HG02571 (cell line): ENCODE results near the gene ANKS1B.
"Not testable (repeated sequence)": the region's sequence is repeated elsewhere in the genome, so short reads cannot be mapped to it uniquely, and the experiment has no call there.

Experiments
- ATAC-seq: cut with Tn5 transposase; IDR thresholded peaks from one replicate; pipeline ENCODE4 v1.9.1; 2021; ENCODE audit warnings: mild to moderate bottlenecking, moderate library complexity; ENCODE audit not compliant: unreplicated experiment

ANKS1B gene

DNA sequence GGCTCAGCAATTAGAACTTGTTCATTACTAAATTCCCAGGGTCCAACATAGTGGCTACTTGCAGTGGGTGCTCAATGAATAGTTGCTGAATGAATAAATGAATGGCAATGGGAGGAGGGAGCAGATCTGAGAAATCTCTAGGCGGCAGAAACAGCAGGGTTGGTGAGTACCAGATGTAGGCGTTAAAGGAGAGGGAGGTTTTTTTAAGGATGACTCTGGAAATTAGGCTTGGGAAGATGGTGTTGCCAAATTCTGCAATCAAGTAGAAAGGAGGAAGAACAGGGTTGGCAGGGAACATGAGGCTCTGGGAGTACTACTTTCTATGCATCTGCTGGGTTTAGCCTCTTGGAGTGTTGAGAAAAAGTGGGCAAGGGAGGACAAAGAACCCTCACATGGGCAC lies 1132.6 kb downstream of the ANKS1B start:
- no peak for ATAC-seq

DNA sequence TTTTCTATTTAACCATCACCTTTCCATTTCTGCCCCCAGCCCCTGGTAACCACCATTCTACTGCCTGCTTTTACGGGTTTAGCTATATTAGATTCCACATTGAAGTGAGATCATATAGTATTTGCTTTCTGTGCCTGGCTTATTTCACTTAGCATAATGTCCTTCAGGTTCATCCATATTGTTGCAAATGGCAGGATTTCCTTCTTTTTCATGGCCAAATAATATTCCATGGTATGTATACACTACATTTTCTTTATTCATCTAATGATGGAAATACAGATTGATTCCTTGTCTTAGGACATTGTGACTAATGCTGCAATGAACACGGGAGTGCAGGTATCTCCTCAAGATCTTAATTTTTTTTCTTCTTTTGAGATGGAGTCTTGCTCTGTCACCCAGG lies 1137.5 kb downstream of the ANKS1B start:
- no peak for ATAC-seq

DNA sequence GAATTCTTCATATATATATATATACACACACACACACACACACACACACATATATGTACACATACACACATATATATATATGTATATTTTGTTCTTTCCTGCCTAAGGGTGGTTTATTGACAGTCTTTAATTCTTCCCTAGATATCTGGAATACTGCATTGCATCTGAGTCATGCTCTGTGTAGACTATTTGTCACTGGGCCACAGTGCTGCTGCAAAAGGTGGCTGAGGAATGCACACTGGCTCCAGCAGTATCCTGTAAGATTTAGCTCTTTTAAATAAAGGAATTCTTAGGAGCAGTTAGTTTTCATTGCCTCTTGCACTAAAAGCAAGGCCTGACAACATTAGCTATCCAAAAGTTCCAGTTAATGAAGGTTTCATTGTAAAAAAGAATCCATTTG lies 1138.8 kb downstream of the ANKS1B start:
- no peak for ATAC-seq

DNA sequence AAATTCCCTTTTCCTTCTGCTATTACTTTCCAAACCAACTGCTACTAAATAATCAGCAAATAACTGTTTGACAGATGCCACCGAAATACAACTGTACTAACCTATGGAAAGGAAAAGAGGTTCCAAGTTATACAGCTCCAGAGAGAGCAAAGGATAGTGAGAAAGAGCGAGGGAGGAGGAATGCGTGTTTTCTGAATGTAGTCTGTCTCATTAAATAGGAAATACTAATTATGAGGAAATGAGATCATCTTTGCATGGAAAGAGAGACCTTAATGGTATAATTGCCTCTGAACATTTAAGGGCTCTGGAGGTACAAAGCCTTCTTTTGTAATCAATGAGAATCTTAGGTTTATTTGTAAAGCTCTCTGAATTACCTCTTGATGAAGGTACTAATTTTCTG lies 1144.4 kb downstream of the ANKS1B start:
- no peak for ATAC-seq

DNA sequence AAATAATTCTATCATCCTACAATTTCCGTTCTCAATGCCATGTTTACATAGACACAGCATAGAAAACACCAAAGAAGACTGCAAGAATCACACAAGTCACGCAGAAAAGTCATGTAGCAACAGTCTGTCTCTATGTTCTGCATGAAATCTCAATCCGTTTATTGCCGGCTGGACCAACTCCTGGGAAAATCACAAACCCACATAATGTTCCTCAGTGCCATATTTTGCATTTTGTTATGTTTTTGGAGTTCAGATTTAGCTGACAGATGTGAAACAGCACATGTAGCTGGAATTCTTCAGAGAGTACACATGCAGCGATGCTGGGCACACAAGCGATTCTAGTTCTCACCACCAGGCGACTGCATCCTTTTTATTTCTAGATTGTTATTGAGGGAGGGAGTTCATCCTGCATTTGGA lies 1146.5 kb downstream of the ANKS1B start:
- no peak for ATAC-seq

DNA sequence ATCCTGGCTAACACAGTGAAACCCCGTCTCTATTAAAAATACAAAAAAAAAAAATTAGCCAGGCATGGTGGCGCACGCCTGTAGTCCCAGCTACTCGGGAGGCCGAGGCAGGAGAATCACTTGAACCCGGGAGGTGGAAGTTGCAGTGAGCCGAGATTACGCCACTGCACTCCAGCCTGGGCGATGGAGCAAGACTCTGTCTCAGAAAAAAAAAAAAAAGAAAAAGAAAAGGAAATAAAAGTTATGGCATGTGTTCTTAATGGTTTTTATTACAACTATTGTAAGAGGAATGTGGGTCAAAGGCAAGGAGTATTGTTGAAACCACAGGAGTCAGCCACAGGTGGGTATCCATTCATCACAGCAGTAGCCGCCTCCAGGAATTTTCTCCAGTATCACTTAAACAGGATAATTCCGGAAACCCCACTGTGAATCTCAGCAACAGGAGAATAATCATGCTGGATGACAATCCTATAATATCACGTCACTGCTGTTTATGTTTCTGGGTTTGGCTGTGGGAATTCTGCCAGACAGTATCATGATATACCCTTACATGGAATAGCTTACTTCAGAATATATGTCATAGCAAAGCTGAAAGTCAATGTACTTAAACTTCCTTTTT lies 1147.5 kb downstream of the ANKS1B start:
- ATAC-seq: not testable (repeated sequence)

DNA sequence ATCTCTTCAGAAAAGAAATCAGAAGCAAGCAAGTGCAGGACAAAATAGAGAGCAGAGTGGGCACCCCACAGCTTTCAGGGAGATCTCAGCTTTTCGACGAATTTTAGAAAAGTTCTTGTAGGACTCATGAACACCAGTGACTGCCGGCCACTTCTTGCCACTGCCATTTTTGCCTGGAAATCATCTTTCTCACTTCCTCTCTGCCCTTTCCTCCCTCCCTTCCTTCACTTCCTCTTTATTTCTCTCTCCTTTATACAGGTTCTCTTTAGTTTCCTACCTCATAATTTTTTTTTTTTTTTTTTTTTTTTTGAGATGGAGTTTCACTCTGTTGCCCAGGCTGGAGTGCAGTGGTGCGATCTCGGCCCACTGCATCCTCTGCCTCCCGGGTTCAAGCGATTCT lies 1154.1 kb downstream of the ANKS1B start:
- ATAC-seq: no peak

DNA sequence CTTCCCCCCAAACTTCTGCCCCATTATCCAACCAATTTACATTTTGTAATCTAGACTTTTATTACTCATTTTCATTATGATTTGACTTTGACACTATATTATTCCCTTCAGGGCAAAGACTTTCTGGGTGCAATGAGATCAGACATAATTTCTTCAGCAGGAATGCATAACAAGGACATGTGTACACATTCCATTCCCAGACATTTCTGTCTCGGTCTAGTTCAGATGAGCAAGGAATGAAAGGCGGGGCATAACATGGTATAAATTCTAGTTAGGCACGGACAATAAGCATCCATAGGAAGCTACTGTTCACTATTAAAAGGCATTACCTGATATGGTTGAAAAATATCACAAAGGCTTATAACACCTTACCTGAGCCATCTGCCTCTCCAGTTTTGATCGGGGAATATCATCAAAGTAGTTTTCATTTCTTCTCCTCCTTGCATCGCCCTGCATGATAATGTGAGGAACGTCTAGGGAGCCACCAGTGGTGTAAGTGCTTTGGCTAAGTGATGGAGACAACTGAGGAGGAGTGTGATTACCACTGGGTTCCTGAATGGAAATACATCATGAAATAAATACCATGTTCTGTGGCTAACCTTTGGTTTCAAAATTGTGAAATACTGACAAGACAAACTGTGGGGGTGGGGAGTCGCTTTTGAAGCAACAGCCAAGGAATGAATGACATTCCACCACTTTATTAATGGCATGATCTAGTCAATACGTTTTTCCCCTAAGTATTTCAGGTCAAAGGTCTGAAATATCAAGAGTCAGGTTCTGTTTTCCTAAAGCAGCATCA lies 1155.7 kb downstream of the ANKS1B start:
- no peak for ATAC-seq

DNA sequence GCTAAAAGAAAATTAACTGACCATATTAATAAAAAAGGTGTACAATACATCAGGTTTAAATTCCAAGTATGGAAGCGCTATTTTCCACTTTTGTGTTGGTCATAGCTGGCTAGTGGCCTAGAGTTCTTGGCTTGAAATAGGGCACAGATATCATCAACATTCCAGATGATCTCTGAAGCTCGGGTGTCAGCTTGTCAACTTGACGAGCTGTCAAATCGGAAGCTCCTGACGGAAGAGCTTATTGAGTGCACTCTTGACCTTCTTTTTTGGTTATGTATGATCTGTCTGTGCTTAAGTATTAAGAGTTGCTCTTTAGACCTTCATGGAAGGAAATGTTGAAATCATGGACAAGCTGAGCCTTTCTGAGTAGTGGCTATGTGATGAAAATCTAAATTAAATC lies 1161.7 kb downstream of the ANKS1B start:
- no peak for ATAC-seq

DNA sequence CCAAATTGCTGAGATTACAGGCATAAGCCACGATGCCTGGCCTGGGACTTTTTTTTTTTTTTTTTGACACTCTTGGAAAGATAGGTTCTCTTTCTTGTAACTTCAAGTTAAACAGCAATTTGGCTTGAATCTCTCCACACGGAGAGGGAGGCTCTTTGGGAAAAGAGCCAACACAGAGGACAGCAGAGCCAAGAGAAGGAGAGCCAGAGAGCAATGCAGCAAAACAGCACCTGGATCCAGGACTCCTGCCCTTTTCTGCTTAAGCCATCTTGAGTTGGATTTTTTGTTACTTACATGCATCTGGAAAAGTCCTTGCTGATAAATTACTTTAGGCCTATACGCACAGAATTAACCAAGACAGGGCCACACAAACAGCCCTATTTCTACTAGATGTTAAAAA lies 1162.9 kb downstream of the ANKS1B start:
- no peak for ATAC-seq

DNA sequence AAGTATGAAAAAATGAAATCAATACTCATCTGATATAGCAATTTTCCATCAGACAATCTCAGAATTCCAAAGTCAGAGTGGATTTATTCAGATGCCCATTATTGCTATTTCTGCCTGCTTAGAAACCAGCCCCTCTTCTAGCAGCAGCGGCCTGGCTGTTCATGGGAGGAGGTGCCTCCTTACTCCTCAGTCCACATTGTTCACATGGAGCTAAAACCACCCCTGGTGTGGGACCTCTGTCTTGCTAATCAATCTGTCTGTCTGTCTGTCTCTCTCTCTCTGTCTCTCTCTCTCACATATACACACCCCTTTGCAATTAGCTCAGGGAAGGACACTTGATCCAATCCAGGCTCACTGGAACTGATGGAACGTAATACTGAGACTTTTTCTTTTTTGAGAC lies 1163.5 kb downstream of the ANKS1B start:
- no peak for ATAC-seq

DNA sequence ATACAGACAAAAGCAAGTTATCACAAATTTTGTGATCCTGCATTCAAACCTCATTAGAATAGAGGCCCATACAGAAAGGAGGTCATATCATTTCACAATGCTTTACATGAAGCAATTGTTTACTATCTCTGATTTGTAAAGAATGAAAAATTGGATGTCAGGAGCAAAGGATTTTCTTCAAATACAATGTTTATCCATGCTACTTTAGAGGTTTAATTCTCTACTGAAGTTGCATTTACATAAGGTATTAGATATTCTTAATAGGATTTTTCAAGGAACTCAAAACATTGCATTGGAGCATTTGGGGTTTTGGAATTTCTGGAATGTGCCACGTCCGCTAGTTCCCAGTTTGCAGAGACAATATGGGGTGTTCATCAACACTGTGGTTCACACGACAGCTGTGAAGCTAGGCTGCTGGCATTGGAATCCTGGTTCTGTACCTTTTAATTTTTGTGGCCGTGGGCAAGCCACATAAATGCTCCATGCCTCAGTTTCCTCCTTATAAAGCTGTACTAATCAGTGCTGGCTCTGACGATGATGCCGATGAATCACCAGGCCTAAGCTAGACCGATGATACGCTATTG lies 1164.8 kb downstream of the ANKS1B start:
- ATAC-seq: no peak

DNA sequence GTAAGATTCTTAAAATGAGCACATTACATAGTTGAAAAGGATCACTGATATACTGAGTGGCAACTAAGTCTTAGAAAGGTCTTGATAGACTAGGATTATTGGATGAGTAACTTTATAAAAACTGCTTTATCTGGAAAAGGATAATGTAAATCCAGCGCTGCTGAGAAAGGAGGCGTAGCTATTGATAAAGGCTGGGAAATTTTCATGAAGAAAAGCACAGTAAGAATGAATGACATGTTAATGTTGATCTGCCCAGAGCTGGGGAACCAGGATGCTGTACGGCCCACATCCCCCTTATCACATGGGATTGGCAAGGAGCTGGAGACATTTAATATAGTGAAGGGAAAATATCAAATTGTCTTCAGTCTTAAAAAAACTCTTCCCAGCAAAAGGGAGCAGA lies 1165.7 kb downstream of the ANKS1B start:
- ATAC-seq: no peak

DNA sequence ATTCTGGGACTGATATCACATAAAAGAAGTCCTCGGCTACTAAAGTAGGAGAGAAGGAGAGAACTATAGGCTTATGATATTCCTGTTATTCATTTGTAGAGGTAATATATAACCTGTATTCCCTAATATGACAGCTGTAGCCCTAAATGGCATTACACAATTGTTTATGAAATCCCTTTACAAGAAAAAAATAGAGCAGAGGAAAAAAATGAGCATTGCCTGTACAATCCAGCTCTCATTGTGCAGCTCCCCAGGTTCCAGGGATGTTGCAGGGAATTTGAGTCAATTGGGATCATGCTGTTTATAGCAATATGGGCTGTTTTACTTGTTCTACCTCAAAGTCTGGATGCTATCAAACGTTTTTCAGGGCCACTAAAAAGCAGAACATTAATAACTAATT lies 1166.5 kb downstream of the ANKS1B start:
- no peak for ATAC-seq

DNA sequence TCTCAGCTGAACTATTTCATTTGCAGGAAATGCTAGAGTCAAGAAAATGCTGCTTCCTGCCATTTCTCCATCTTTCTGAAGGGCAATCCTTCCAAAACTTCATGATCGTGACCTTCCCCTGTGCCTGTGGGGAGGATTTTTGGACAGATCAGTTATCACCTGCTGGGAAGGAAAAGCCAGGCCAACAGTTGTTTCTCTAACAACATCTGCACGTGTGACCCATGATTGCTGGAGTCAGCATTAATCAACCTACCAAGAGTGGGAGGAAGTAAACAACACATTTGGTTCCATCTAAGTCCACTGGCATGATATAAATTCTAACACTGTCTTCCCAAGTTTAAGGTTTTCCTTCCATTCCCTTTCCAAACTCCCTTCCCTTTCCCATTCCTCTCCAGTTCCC lies 1167.0 kb downstream of the ANKS1B start:
- ATAC-seq: no peak

DNA sequence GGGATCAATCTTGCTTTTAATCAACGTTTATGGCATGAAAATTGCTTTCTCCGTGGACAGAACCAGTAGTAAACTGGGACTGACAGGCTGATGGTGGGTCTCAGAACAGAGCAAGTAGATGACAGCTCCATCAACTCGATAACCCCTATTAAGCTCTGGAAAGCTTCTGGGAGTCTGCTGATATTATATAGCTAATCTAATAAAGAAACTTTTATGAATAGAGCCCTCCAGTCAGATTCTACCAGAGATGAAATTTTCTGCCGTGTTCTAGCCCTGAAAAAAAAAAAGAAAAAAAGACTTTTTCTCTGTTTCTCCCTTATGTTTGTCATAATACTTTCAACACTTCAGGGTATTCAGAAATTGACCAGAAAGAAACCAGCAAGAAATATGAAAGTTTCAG lies 1168.0 kb downstream of the ANKS1B start:
- no peak for ATAC-seq

DNA sequence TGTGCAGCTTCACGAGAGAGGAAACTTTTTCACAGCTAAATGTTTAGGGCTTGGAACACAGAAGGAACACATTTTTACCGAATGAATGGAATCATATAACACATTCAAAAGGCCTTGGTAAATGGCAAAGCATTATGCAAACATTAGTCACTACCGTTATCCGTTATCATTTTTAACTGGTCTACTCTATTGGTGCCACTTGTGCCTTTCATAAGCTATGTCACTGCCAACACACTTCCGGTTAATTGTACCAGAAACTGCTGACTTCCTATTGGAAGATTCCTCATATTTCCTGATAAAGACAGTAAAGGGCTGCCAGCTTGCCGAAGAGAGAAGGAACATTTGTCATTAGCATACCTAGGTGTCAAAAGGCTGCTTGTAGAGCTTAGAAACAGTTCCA lies 1170.5 kb downstream of the ANKS1B start:
- no peak for ATAC-seq

DNA sequence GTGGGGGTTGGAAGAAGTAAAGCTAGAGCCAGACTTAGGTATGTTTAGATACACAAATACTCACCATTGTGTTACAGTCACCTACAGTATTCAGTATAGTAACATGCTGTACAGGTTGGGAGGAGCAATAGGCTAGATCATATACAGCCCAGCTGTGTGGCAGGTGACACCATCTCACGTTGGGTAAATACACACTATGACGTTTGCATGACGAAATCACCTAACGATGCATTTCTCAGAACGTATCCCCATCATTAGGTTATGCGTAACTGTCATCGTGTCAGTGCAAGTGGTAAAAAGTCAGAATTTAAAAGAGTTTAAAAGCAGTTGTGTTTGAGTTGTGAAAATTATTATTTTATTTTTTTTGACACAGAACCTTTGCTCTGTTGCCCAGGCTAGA lies 1172.5 kb downstream of the ANKS1B start:
- no peak for ATAC-seq

DNA sequence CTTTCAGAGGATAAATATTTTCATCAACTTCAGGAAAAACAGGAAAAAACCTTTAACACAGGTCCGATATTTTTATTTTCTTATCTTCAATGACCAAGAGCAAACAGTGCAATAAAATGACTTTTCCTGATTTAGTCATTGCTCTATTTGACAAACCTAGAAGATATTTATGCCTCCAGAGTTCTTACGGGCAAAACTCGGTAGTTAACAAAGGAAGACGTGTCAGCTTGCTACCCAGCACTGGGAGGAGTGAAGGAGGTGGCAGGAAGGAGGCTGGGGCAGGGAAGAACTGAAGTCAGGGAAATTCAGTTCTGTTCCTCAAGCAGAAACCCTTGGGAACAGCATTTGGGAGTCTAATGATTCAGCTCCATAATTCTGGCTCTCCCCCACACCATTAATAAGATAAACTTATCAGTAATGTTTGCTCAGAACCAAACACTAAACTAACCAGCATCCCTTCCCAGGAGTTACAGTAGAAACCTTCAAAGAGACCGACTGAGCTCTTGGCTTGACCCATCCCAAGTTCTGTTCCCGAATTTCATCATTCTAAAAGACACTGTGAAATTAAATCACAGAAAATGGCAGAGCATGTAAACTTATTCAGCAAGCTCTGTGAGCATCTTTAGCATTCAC lies 1176.4 kb downstream of the ANKS1B start:
- no peak for ATAC-seq

DNA sequence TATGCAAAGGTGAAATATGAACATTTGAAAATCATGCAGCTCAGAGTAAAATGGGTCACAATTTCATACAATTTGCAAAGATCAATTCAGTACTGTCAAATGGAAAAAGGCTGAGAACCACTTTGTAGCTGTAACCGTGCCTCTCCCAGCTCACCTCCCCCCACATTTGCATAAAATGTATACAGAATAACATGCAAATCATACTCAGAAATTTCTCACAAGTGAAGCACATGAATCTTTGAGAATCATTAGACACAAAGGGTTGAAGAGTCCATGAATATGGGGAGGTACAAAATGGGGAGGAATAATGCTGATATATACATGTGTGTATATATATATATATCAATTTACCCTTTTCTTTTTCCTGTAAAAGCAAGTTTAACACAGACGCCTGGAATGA lies 1177.5 kb downstream of the ANKS1B start:
- ATAC-seq: no peak

DNA sequence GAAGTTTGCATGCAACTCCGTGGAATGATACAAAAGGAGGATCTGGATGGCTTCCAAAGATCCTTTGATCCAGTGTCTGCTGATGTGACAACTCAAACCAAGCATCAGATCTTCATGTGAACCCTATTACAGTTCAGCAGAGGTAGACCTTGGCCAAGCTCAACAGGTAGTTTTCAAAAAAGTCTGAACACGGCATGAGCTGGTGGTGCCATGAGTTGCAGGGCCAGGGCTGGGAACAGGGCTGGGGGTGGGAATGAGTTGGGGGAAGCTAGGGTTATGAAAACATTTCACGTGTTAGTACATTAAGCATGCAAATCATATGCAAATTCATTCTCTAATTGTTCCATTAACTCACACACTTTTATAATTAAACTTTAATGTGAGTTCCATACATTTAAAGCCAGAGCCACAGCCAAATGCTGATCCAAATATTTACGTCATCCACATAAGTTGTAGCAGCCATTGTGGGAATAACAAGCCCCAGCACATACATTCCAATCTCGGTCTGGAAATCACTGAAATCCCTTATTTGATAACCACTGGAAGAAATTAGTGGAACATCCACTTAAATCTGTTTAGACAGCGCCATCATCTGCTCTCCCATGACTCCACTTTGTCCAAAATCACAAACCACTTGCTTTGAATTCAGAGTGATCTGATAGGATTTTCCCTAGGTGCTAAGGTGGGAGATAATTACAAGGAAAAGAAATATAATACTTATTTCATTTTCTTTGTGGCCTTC lies 1181.1 kb downstream of the ANKS1B start:
- ATAC-seq: no peak
